Tibial nerve (tissue), 4 donors: ENCODE results near the gene UTS2B.

ENCODE experiments used
- EP300 ChIP-seq, 2 donors: sonication (generic); formaldehyde crosslinking; IDR thresholded peaks; one replicate each; pipeline ENCODE4 v1.6.1; 2017; ENCODE audit warnings: antibody characterized with exemption in 2 of 2, mild to moderate bottlenecking in 1 of 2
- POLR2A ChIP-seq, 2 donors: fragments of 450-650 bp; IDR thresholded peaks; one replicate each; pipeline ENCODE4 v1.6.1; 2017; ENCODE audit warnings: antibody characterized with exemption in 2 of 2, mild to moderate bottlenecking in 2 of 2, moderate library complexity in 2 of 2
- TF ChIP-seq, protein P1 (sequence below), 5 experiments: fragments of 200-600 bp in 3 of 5; fragments of 450-650 bp in 2 of 5; sonication (generic) in 3 of 5; IDR thresholded peaks; one replicate each; pipeline ENCODE4 v1.5.1; 2016 to 2019; ENCODE audit warnings: antibody characterized with exemption in 5 of 5, mild to moderate bottlenecking in 3 of 5, moderate library complexity in 2 of 5

DNA sequence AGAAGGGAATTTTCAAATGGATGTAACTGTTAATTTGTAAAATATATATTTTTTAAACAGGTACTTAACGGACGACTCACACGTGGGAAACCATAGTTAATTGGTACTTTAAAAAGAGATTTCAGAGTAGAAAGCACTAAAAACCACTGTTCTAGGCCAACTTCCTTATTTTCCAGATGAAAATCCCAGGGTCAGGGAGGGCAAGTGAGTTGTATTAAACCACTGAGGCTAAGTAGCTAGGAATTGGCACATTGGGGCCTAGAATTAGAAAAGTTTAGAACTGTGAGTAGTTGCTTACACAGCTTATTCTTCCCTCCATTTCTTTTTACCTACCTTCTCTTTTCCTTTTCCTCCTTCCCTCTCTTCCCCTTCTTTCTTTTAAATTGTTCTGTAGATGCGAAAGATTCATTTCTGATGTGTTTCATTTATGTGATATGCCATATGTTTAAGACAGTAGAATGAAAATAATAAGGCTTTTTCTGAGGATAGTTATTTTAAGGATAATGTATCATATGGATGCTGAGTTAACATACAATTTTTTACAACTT, 4.1 kb upstream of the UTS2B start:
- no peak for TF ChIP-seq EP300 (IDR thresholded peaks at IDR 0.05)
- TF ChIP-seq, protein P1, sequence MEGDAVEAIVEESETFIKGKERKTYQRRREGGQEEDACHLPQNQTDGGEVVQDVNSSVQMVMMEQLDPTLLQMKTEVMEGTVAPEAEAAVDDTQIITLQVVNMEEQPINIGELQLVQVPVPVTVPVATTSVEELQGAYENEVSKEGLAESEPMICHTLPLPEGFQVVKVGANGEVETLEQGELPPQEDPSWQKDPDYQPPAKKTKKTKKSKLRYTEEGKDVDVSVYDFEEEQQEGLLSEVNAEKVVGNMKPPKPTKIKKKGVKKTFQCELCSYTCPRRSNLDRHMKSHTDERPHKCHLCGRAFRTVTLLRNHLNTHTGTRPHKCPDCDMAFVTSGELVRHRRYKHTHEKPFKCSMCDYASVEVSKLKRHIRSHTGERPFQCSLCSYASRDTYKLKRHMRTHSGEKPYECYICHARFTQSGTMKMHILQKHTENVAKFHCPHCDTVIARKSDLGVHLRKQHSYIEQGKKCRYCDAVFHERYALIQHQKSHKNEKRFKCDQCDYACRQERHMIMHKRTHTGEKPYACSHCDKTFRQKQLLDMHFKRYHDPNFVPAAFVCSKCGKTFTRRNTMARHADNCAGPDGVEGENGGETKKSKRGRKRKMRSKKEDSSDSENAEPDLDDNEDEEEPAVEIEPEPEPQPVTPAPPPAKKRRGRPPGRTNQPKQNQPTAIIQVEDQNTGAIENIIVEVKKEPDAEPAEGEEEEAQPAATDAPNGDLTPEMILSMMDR (IDR thresholded peaks at IDR 0.05): no peak
- TF ChIP-seq POLR2A (IDR thresholded peaks at IDR 0.05): no peak
